Stomach (tissue), 9 donors: ENCODE data around the gene KDM2A. TPM values are rescaled to one million over a fixed set of nuclear protein-coding genes. Genes with fewer than 3 reads are reported as not detected.
A peak's percentile ranks its signal among the peaks of the same experiment; 100 is the strongest.

Experiments
- DNase-seq, 2 donors: peaks; one replicate each; pipeline versions ENCODE4 v3.0.0 to v3.0.0-alpha.2; 2013 to 2019
- H3K27ac ChIP-seq, 5 donors: fragments of 200-600 bp in 4 of 5; sonication (generic) in 4 of 5; one replicate each; pipeline ENCODE4 v1.5.1; 2013 to 2019; ENCODE audit warnings: mild to moderate bottlenecking in 1 of 5, moderate library complexity in 1 of 5
- H3K27me3 ChIP-seq, 3 donors: fragments of 200-600 bp; sonication (generic); one replicate each; pipeline ENCODE4 v1.5.1; 2017 to 2019; ENCODE audit warnings: mixed run types in 1 of 3
- H3K36me3 ChIP-seq, 4 donors: fragments of 200-600 bp; sonication (generic); 1 replicate in 3 of 4; 2 replicates in 1 of 4; pipeline ENCODE4 v1.5.1; 2016 to 2019
- H3K4me1 ChIP-seq, 4 donors: fragments of 200-600 bp; sonication (generic); one replicate each; pipeline ENCODE4 v1.5.1; 2016 to 2019
- H3K4me3 ChIP-seq, 4 donors: fragments of 200-600 bp; sonication (generic) in 3 of 4; one replicate each; pipeline ENCODE4 v1.5.1; 2016 to 2019; ENCODE audit warnings: mild to moderate bottlenecking in 1 of 4
- H3K9me3 ChIP-seq, 4 donors: fragments of 200-600 bp; sonication (generic); one replicate each; pipeline ENCODE4 v1.5.1; 2016 to 2019
- CTCF ChIP-seq, 7 experiments: fragments of 450-650 bp in 4 of 7; fragments of 200-600 bp in 3 of 7; sonication (generic) in 3 of 7; IDR thresholded peaks; one replicate each; pipeline ENCODE4 v1.5.1; 2016 to 2019; ENCODE audit warnings: antibody characterized with exemption in 7 of 7, control low read depth in 2 of 7, mild to moderate bottlenecking in 1 of 7
- EP300 ChIP-seq: sonication (generic); formaldehyde crosslinking; IDR thresholded peaks from one replicate; pipeline ENCODE4 v1.6.1; 2017; ENCODE audit warnings: antibody characterized with exemption
- POLR2A ChIP-seq, 4 donors: fragments of 450-650 bp; IDR thresholded peaks; one replicate each; pipeline ENCODE4 v1.6.1; 2016; ENCODE audit warnings: antibody characterized with exemption in 4 of 4, control low read depth in 2 of 4, mild to moderate bottlenecking in 1 of 4, moderate library complexity in 1 of 4
- POLR2AphosphoS5 ChIP-seq, 3 donors: sonication (generic); formaldehyde crosslinking; IDR thresholded peaks; one replicate each; pipeline ENCODE4 v1.6.1; 2016; ENCODE audit warnings: antibody characterized with exemption in 3 of 3
- WGBS, 5 donors: extraction: QIAGEN DNeasy Blood & Tissue Kit in 3 of 5; methylation state at CpG; one replicate each; pipeline versions ENCODE4 v1.1.5 to v1.1.7; 2013 to 2018; 5-methylcytosine and 5-hydroxymethylcytosine counted together
- intact Hi-C: fragments of 100-400 bp; cut with DNase I; formaldehyde crosslinking; loops from one replicate; pipeline ENCODE4 v1.15.1; 2023; ENCODE audit warnings: low total_unique reads
- polyA plus RNA-seq, 3 donors: library from polyadenylated mRNA; stranded (reverse); fragments of 200-250 nt; gene quantifications; one replicate each; pipeline ENCODE4 v1.2.3, GENCODE V29; 2013
- total RNA-seq, 5 donors: library from RNA; depleted of rRNA; stranded (reverse); fragments of >200 nt; gene quantifications; one replicate each; pipeline versions ENCODE4 v1.1.0 to v1.2.3, GENCODE V29; 2014 to 2016
- donor health status: healthy with polysubstance abuse.
- donor health status: Bipolar disorder and iron deficiency.
- donor health status: healthy.

Gene KDM2A
- total and polyA plus RNA-seq, 8 donors, result 15.4 to 125 (median 70.3) TPM

GRCh38 chr11:67306769-67307544, 187.9 kb downstream of the KDM2A start:
- Histone ChIP-seq H3K9me3 (no peaks in the 10 kb centered on the region), H3K27ac (no peak overlapping the region), H3K4me1 (peaks cover 25 to 33% (median 29%) of the 10 kb centered on the region in 4 donors), H3K4me3 (no peak overlapping the region), H3K36me3 (peaks cover 26 to 60% (median 53%) of the 10 kb centered on the region in 4 donors), H3K27me3 (no peaks in the 10 kb centered on the region)
- 86 to 96% (median 91%) methylated on average over 16 to 19 of the region's 19 CpGs for WGBS, 5 donors
- DNase-seq, result peak; percentile 1 to 20
- TF ChIP-seq POLR2AphosphoS5 (IDR thresholded peaks at IDR 0.05) (no peak), EP300 (no peak), POLR2A (IDR thresholded peaks at IDR 0.05) (no peak), CTCF (IDR thresholded peaks at IDR 0.05) (no peak)
- intact Hi-C loops, result no loop called here

GRCh38 chr11:67307545-67308001, 188.5 kb downstream of the KDM2A start:
- Histone ChIP-seq H3K36me3 (peaks cover 26 to 61% (median 54%) of the 10 kb centered on the region in 4 donors), H3K4me3 (no peak overlapping the region)
- DNase-seq, result peak; percentile 1 to 19

More at GRCh38 chr11:67307545-67308001, 188.5 kb downstream of the KDM2A start:
- intact Hi-C loops, result no loop called here
- WGBS, 5 donors, result 86 to 95% (median 90%) methylated on average over 11 to 12 of the region's 12 CpGs
- Histone ChIP-seq H3K27ac (no peak overlapping the region), H3K4me1 (peaks cover 25 to 33% (median 29%) of the 10 kb centered on the region in 4 donors), H3K27me3 (no peaks in the 10 kb centered on the region), H3K9me3 (no peaks in the 10 kb centered on the region)
- TF ChIP-seq POLR2AphosphoS5 (IDR thresholded peaks at IDR 0.05), result no peak
- TF ChIP-seq EP300, result no peak
- TF ChIP-seq CTCF (IDR thresholded peaks at IDR 0.05), result no peak
- no peak for TF ChIP-seq POLR2A (IDR thresholded peaks at IDR 0.05)

Other genes with a start within 250 kb of the KDM2A start
- 10 to 100 TPM in 2 of 5 donors, 1 to 10 TPM in 2, under 1 TPM in 1; 0.58 to 86.0 (median 8.9) TPM for gene PC, start 160.9 kb upstream of the KDM2A start, total RNA-seq
- gene PC, start 160.9 kb upstream of the KDM2A start, polyA plus RNA-seq, result 10 to 100 TPM; 20.2 to 25.3 (median 25.2) TPM
- under 1 TPM in 1 of 5 donors, not detected in 4; 0.37 TPM for gene C11orf86, start 144.0 kb upstream of the KDM2A start, total RNA-seq
- 1 to 10 TPM in 2 of 3 donors, not detected in 1; 1.1 to 2.9 TPM for gene C11orf86, start 144.0 kb upstream of the KDM2A start, polyA plus RNA-seq
- not detected for gene SYT12, start 96.1 kb upstream of the KDM2A start, total RNA-seq
- 1 to 10 TPM in 1 of 3 donors, under 1 TPM in 2; 0.31 to 1.1 (median 0.45) TPM for gene SYT12, start 96.1 kb upstream of the KDM2A start, polyA plus RNA-seq
- 10 to 100 TPM in 2 of 5 donors, 1 to 10 TPM in 3; 1.2 to 41.2 (median 9.4) TPM for gene RHOD, start 62.4 kb upstream of the KDM2A start, total RNA-seq
- gene RHOD, start 62.4 kb upstream of the KDM2A start, polyA plus RNA-seq, result 10 to 100 TPM; 34.4 to 46.8 (median 38.8) TPM
- 100 to 1,000 TPM in 4 of 5 donors, 10 to 100 TPM in 1; 53.8 to 266 (median 131) TPM for gene GRK2, start 147.2 kb downstream of the KDM2A start, total RNA-seq
- 10 to 100 TPM; 44.0 to 59.4 (median 46.5) TPM for gene GRK2, start 147.2 kb downstream of the KDM2A start, polyA plus RNA-seq
- gene ANKRD13D, start 170.0 kb downstream of the KDM2A start, total RNA-seq, result 10 to 100 TPM; 24.6 to 96.4 (median 42.6) TPM
- gene ANKRD13D, start 170.0 kb downstream of the KDM2A start, polyA plus RNA-seq, result 10 to 100 TPM; 18.5 to 61.3 (median 30.9) TPM
- gene SSH3, start 184.3 kb downstream of the KDM2A start, total RNA-seq, result 100 to 1,000 TPM in 3 of 5 donors, 10 to 100 TPM in 2; 23.5 to 217 (median 103) TPM
- 10 to 100 TPM; 18.8 to 34.3 (median 22.6) TPM for gene SSH3, start 184.3 kb downstream of the KDM2A start, polyA plus RNA-seq
- 100 to 1,000 TPM in 1 of 5 donors, 10 to 100 TPM in 4; 13.8 to 117 (median 54.8) TPM for gene POLD4, start 234.3 kb downstream of the KDM2A start, total RNA-seq
- gene POLD4, start 234.3 kb downstream of the KDM2A start, polyA plus RNA-seq, result 100 to 1,000 TPM; 129 to 316 (median 153) TPM